OCI-LY7 (cell line): ENCODE results near the gene COX6B1. TPM values are rescaled to one million over a fixed set of nuclear protein-coding genes. Genes with fewer than 3 reads are reported as not detected.

Experiments used
- BruUV-seq: library from RNA; stranded (reverse); fragments of 400-500 nt; replicated peaks from 2 replicates; lab custom pipeline; 2021; lab: Mats Ljungman, UMichigan
- CTCF ChIA-PET: fragments of 300-600 bp; sonication (Branson Sonifier 250); formaldehyde crosslinking; loops from one replicate; lab custom pipeline; 2022; ENCODE audit warnings: antibody characterized with exemption; ENCODE audit not compliant: unreplicated experiment; lab: Charles Lee
- POLR2A ChIA-PET: fragments of 300-600 bp; sonication (Branson Sonifier 250); formaldehyde crosslinking; loops from one replicate; lab custom pipeline; 2022; ENCODE audit warnings: antibody characterized with exemption; lab: Charles Lee
- DNase-seq: peaks from one replicate; pipeline ENCODE4 v3.0.0-alpha.2; 2015; ENCODE audit warnings: low spot score
- H2AFZ ChIP-seq: fragments of 200-600 bp; sonication (generic), shearing (Covaris generic); 2 replicates; pipeline ENCODE4 v1.6.1; 2014; ENCODE audit warnings: mild to moderate bottlenecking, antibody characterized with exemption, low read length, moderate library complexity
- H3K27ac ChIP-seq: fragments of 200-600 bp; sonication (generic); 2 replicates; pipeline ENCODE4 v1.5.1; 2014; ENCODE audit warnings: mixed run types, low read depth, mild to moderate bottlenecking, moderate library complexity, low read length, inconsistent platforms; ENCODE audit not compliant: poor library complexity, severe bottlenecking
- H3K36me3 ChIP-seq: fragments of 200-600 bp; sonication (generic); 2 replicates; pipeline ENCODE4 v1.6.1; 2014; ENCODE audit warnings: mild to moderate bottlenecking, antibody characterized with exemption, low read length, moderate library complexity, mixed read lengths; ENCODE audit not compliant: insufficient read depth
- H3K4me1 ChIP-seq: fragments of 200-600 bp; sonication (generic); 2 replicates; pipeline ENCODE4 v1.5.1; 2014; ENCODE audit warnings: mild to moderate bottlenecking, low read length; ENCODE audit not compliant: insufficient read depth, poor library complexity, severe bottlenecking
- H3K4me2 ChIP-seq: fragments of 200-600 bp; sonication (generic); 2 replicates; pipeline ENCODE4 v1.6.1; 2014; ENCODE audit warnings: mild to moderate bottlenecking, low read length
- H3K4me3 ChIP-seq: fragments of 200-600 bp; sonication (generic); 2 replicates; pipeline ENCODE4 v1.5.1; 2014; ENCODE audit warnings: mild to moderate bottlenecking, low read depth, low read length; ENCODE audit not compliant: poor library complexity, severe bottlenecking
- H3K79me2 ChIP-seq: fragments of 200-600 bp; sonication (generic); 2 replicates; pipeline ENCODE4 v1.6.1; 2016; ENCODE audit warnings: low read depth, mild to moderate bottlenecking, low read length, moderate library complexity, mixed read lengths; ENCODE audit not compliant: insufficient read depth
- H3K9me2 ChIP-seq: fragments of 200-600 bp; sonication (generic); 2 replicates; pipeline ENCODE4 v1.6.1; 2016; ENCODE audit warnings: mild to moderate bottlenecking, low read length, mixed read lengths; ENCODE audit not compliant: insufficient read depth
- H3K9me3 ChIP-seq: fragments of 200-600 bp; sonication (generic); 2 replicates; pipeline ENCODE4 v1.6.1; 2014; ENCODE audit warnings: mild to moderate bottlenecking, mixed run types, low read length, mixed read lengths
- H4K20me1 ChIP-seq: fragments of 200-600 bp; sonication (generic); 2 replicates; pipeline ENCODE4 v1.6.1; 2014; ENCODE audit warnings: mild to moderate bottlenecking, antibody characterized with exemption, low read length, moderate library complexity, mixed read lengths; ENCODE audit not compliant: insufficient read depth
- EZH2phosphoT487 ChIP-seq: fragments of 200-600 bp; sonication (generic); IDR thresholded peaks from 2 replicates; pipeline ENCODE4 v1.6.1; 2018; ENCODE audit warnings: low read depth, borderline replicate concordance, mild to moderate bottlenecking, mixed run types, antibody characterized with exemption, low read length, moderate library complexity, mixed read lengths
- intact Hi-C: fragments of 100-400 bp; cut with micrococcal nuclease; formaldehyde crosslinking; loops from one replicate; pipeline ENCODE4 v1.10.0; 2022; ENCODE audit not compliant: unreplicated experiment
- total RNA-seq, 2 experiments: library from RNA; depleted of rRNA in 1 of 2; stranded (reverse); fragments of >200 nt in 1 of 2; shearing (Covaris generic) in 1 of 2; gene quantifications; 2 replicates each; pipeline ENCODE4 v1.2.3, GENCODE V29; 2014 to 2022
- TF ChIP-seq, protein P1 (sequence below): fragments of 200-600 bp; sonication (generic); conservative IDR thresholded peaks from 2 replicates; pipeline ENCODE4 v1.5.1; 2014; ENCODE audit warnings: mild to moderate bottlenecking, antibody characterized with exemption, low read length, moderate library complexity, mixed read lengths

The COX6B1 gene
- total RNA-seq, 2 experiments from 2014 or later = 373 to 536 TPM

GRCh38 chr19:35639321-35639639 lies 8.8 kb upstream of the COX6B1 start:
- H3K4me2 ChIP-seq = no peak overlapping the region
- POLR2A ChIA-PET = no interaction called here
- intact Hi-C loops = no loop called here
- no peak overlapping the region for H2AFZ ChIP-seq
- no peaks in the 10 kb centered on the region for H4K20me1 ChIP-seq
- H3K4me3 ChIP-seq = no peak overlapping the region
- no TSS peak for BruUV-seq
- H3K9me3 ChIP-seq = no peaks in the 10 kb centered on the region
- TF ChIP-seq, protein P1, sequence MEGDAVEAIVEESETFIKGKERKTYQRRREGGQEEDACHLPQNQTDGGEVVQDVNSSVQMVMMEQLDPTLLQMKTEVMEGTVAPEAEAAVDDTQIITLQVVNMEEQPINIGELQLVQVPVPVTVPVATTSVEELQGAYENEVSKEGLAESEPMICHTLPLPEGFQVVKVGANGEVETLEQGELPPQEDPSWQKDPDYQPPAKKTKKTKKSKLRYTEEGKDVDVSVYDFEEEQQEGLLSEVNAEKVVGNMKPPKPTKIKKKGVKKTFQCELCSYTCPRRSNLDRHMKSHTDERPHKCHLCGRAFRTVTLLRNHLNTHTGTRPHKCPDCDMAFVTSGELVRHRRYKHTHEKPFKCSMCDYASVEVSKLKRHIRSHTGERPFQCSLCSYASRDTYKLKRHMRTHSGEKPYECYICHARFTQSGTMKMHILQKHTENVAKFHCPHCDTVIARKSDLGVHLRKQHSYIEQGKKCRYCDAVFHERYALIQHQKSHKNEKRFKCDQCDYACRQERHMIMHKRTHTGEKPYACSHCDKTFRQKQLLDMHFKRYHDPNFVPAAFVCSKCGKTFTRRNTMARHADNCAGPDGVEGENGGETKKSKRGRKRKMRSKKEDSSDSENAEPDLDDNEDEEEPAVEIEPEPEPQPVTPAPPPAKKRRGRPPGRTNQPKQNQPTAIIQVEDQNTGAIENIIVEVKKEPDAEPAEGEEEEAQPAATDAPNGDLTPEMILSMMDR = no peak
- no peak for TF ChIP-seq EZH2phosphoT487
- no peak overlapping the region for H3K27ac ChIP-seq
- H3K9me2 ChIP-seq = no peaks in the 10 kb centered on the region
- H3K36me3 ChIP-seq = peaks cover 38% of the 10 kb centered on the region
- no peak for DNase-seq
- H3K4me1 ChIP-seq = peaks cover 29% of the 10 kb centered on the region
- CTCF ChIA-PET = no interaction called here
- no peaks in the 10 kb centered on the region for H3K79me2 ChIP-seq

DNA sequence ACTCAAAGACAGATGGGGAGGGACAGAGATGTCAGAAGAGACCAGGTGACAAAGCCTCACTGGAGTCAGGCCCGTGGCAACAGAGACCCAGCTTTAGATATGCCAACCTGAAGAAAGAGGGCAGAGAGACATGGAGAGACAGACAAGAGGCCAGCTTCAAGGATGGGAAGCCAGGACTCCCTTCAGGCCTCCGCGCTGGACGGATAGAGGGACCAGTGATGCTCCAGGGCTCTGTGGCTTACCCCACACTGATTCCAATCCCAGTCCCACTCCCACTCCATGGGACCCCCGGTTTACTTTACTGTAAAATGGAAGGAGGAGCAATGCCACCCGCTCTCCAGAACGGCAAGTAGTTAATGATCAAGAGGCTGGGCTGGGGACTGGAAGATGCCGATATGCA lies 8.3 kb upstream of the COX6B1 start:
- ChIA-PET CTCF (no interaction called here), POLR2A (no interaction called here)
- BruUV-seq = no TSS peak
- Histone ChIP-seq H3K4me2 (no peak overlapping the region), H3K4me3 (no peak overlapping the region), H3K4me1 (peaks cover 34% of the 10 kb centered on the region), H3K9me3 (no peaks in the 10 kb centered on the region), H2AFZ (no peak overlapping the region), H3K9me2 (no peaks in the 10 kb centered on the region), H4K20me1 (no peaks in the 10 kb centered on the region), H3K27ac (no peak overlapping the region), H3K79me2 (no peaks in the 10 kb centered on the region), H3K36me3 (peaks cover 32% of the 10 kb centered on the region)
- intact Hi-C loops = loop anchor here (10.0 kb wide), 1 partner anchor 415 kb away; the partner anchor contains the start of genes THAP8 and WDR62
- TF ChIP-seq EZH2phosphoT487 = no peak
- TF ChIP-seq, protein P1 = no peak
- DNase-seq = no peak

- peak within 1 kb of the TSS; percentile 97 for H3K4me2 ChIP-seq
- H3K36me3 ChIP-seq = peaks cover 20% of the 10 kb centered on the region
- TF ChIP-seq, protein P1 = no peak
- TF ChIP-seq EZH2phosphoT487 = no peak
- H3K79me2 ChIP-seq = no peaks in the 10 kb centered on the region
- H3K27ac ChIP-seq = no peak within 1 kb of the TSS
- ChIA-PET CTCF (no interaction called here), POLR2A (no interaction called here)
- no peak within 1 kb of the TSS for H3K4me3 ChIP-seq
- H3K9me2 ChIP-seq = no peaks in the 10 kb centered on the region
- no peaks in the 10 kb centered on the region for H3K9me3 ChIP-seq
- peaks cover 45% of the 10 kb centered on the region for H3K4me1 ChIP-seq
- DNase-seq = peak; percentile 35
- BruUV-seq = no TSS peak
- H4K20me1 ChIP-seq = no peaks in the 10 kb centered on the region
- intact Hi-C loops = loop anchor here (10.0 kb wide), 1 partner anchor 413 kb away; the partner anchor contains the start of genes THAP8 and WDR62
- H2AFZ ChIP-seq = peak within 1 kb of the TSS; percentile 38; the same call in 1 of the 2 replicates
Observed at GRCh38 chr19:35641515-35642151, 6.5 kb upstream of the COX6B1 start, which contains the start of gene ETV2. Gene ETV2, plus strand, starts transcription at chr19:35641745. Its CDS starts 716 bp downstream, at chr19:35642461.
